ENCODE data around the gene MTAP.

MTAP gene

DNA sequence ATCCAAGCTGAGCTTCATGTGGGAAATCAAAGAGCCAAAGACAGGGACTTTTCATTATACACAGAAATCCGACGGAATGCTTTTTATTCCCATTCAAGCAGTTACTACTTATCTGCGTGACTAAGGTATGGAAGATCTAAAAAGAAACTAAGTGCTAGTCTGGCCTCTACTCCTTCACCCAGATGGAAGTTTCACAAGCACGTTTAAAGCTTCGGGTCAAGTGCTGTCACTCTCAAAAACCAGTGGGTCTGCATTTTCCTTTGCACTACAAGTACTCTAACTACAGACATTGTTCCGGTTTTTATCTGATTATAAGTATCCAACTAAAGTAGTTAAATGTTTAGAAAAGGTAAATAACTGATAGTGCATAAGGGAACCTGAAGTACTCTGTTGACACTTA lies 13.7 kb upstream of the MTAP start:
- in situ Hi-C loops (cut with MboI; ENCODE audit: low sequenced_read_pairs), result loop anchor here (25.0 kb wide), 1 partner anchor 326 kb away; no protein-coding TSS in a partner anchor

DNA sequence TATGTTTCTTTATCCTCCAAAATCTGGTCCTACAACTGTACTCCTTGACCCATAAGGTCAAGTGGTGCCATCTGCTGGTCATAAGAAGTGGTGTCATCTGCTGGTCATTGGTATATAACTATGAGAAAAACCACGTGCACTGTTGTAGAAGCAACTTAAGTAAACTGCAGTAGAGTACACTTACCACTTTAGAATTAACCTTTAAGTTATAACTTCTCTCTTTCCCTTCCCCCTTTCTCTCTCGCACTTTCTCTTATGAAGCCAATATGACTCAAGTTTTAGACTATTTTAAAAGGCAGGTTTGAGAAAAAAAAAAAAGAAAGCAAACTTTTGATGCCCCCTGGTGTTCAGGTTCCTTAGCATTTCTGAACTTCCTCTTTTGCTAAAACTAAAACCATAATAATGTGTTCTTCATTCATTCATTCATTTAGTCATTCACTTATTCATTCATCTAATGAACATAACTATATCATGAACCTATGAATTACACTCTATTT lies 12.8 kb upstream of the MTAP start:
- Histone ChIP-seq H3K4me1 (no peaks in the 10 kb centered on the region), H3K9me3 (no peaks in the 10 kb centered on the region), H3K27me3 (ENCODE audit: low read depth) (peaks cover 57% of the 10 kb centered on the region), H3K36me3 (replicated peaks) (no peaks in the 10 kb centered on the region), H3K4me3 (no peak overlapping the region)
- peak; percentile 62 to 92 for DNase-seq (ENCODE audit: low spot score in 2 of 2)
- in situ Hi-C loops (cut with MboI; ENCODE audit: low sequenced_read_pairs), result loop anchor here (10.0 to 25.0 kb wide), 2 partner anchors 327 to 455 kb away; partner anchors contain the start of gene KLHL9

More for the DNA sequence above, 13.7 kb upstream of the MTAP start:
- no peaks in the 10 kb centered on the region for H3K9me3 ChIP-seq
- H3K27me3 ChIP-seq (ENCODE audit: low read depth), result peaks cover 55% of the 10 kb centered on the region
- H3K4me3 ChIP-seq, result no peak overlapping the region
- no peaks in the 10 kb centered on the region for H3K36me3 ChIP-seq (replicated peaks)
- no peaks in the 10 kb centered on the region for H3K4me1 ChIP-seq
- DNase-seq (ENCODE audit: low spot score in 2 of 2), result no peak

DNA sequence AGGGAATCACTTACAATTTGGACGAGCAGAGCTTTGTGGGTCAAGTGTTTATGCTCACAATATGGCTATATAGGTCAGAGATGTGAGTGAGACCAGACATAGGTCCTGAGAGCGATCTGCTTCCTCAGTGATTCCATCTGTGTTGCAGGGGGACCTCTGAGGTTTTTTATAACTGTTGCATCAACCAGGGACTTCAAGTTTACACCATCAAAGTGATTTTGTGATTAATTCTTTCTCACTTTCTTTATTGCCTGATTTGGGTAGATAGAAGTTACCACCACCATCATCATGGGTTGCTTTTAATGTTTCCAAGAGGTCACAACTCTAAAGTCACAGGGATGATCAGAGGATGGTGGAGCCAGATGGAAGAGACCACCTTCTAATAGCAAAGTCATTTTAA lies 7.0 kb upstream of the MTAP start:
- in situ Hi-C loops (cut with MboI; ENCODE audit: low sequenced_read_pairs), result loop anchor here (5.0 to 25.0 kb wide), 3 partner anchors 83 to 461 kb away; partner anchors contain the start of gene KLHL9

DNA sequence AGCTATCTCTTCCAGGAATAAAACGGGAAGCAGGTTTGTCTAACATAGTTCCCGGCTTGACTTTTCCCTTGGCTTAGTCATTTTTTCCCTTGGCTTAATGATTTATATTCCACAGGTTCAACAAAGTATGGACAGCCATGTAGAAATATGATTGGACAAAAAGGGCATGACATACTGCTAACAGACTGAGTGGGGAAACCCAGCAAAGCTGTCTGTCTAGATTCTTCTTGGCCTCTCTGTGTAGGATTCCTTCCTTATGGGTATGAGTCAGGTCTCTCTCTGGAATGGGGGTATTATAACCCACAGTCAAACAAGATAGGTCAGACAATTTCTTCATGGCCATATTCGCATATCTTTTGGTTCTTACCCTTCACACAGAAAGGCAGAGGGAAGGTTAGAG lies 5.7 kb upstream of the MTAP start:
- Histone ChIP-seq H3K4me1 (no peaks in the 10 kb centered on the region), H3K4me3 (no peak overlapping the region), H3K36me3 (replicated peaks) (no peaks in the 10 kb centered on the region), H3K9me3 (no peaks in the 10 kb centered on the region), H3K27me3 (ENCODE audit: low read depth) (peaks cover 63% of the 10 kb centered on the region)
- no peak for DNase-seq (ENCODE audit: low spot score in 2 of 2)
- in situ Hi-C loops (cut with MboI; ENCODE audit: low sequenced_read_pairs), result loop anchor here (5.0 to 25.0 kb wide), 3 partner anchors 84 to 462 kb away; partner anchors contain the start of gene KLHL9

More for the DNA sequence above, 7.0 kb upstream of the MTAP start:
- DNase-seq (ENCODE audit: low spot score in 2 of 2), result no peak
- Histone ChIP-seq H3K4me3 (no peak overlapping the region), H3K9me3 (no peaks in the 10 kb centered on the region), H3K4me1 (no peaks in the 10 kb centered on the region), H3K27me3 (ENCODE audit: low read depth) (peaks cover 70% of the 10 kb centered on the region), H3K36me3 (replicated peaks) (no peaks in the 10 kb centered on the region)

DNA sequence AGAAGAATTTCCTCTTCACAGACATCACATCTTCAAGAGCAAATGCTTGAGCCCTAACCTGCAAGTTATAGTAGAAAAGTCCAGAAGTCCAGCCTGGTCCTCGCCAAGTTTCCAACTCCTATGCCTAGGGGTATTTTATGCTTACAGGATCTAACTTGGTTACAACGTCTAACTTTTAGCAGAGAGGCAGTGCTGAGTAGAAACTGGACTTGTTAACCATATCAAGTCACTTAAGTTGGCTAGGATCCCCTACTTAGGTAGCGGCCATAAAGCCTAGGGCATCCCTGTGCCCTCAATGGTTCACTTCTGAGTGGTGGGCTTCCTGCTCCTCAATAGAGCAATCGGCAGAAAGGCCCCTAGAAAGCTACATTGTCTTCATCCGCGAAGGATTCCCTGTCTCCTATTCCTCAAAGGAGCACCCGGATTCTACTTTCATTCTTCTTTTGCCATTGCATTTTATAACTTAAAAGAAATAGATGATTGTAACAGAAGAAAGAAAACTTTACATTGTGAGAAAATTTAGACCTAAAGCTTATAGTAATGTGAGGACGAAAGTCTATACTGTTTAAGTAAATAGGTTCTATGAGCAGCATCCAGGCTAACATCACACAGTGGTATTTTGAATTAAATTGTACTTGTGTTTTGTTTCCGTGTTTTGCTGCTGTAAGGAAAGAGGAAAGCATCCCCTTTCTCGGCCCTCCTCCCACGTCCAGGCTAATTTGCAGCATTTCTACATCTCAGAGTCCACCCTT lies 1.3 kb upstream of the MTAP start:
- no peaks in the 10 kb centered on the region for H3K9me3 ChIP-seq
- H3K4me1 ChIP-seq, result peaks cover 22% of the 10 kb centered on the region
- in situ Hi-C loops (cut with MboI; ENCODE audit: low sequenced_read_pairs), result no loop called here
- H3K27me3 ChIP-seq (ENCODE audit: low read depth), result peaks cover 27% of the 10 kb centered on the region
- peaks cover 18% of the 10 kb centered on the region for H3K36me3 ChIP-seq (replicated peaks)
- no peak overlapping the region for H3K4me3 ChIP-seq
- no peak for DNase-seq (ENCODE audit: low spot score in 2 of 2)

DNA sequence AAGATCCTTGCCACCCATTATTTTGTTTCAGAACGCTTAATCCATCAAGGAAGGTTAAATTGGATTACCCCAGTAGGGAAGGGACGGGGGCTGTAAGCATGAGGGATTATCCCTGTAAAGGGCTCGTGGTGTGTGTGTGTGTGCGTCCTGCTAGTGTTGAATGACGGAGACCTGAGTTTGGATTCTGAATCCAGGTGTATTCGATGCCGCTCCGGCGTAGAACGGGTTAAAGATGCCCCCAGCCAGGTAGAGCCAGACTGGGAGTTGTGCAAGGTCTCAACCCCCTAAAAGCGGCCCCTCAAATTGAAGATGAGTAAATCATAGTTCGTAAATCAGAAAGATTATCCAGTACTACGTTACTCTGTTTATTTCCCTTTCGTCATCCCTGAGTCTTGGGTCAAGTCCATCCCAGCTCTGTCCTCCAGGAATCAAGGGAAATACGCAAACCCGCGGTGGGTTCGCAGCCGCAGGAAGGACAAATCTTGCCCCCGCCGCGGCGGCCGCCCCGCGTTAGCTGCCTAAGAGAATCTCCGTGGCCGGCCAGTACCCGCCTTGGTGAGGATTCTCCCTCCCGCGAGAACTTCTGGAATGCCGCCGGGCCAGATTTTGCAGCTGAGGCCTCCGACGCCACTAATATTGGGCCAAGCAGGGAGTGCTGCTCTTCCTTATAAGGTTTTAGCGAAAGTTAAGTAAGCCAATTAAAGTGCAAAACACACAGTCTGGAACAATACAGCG lies 586 bp upstream of the MTAP start:
- peak in 1 of 2 experiments; percentile 65 for DNase-seq (ENCODE audit: low spot score in 2 of 2)
- in situ Hi-C loops (cut with MboI; ENCODE audit: low sequenced_read_pairs), result no loop called here

DNA sequence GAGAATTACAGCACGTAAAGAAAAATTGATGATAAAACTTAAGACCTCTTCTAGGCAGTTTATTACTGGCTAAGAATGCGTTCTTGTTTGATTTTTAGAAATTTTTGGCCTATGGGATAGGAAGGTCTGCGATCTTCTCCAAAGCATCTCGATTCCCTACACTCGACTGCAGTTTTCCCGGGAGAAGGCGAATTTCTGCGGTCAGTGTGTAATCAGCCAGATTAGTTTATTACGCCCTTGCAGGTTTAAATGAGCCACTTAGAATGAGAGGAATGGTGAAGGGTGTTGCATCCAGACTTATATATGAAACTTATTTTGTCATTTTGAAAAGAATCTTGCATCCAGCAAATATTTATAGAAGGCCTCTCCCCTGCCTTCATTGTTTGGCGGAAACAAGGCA lies 1.2 kb downstream of the MTAP start:
- Histone ChIP-seq H3K4me1 (peaks cover 22% of the 10 kb centered on the region), H3K36me3 (replicated peaks) (peaks cover 29% of the 10 kb centered on the region), H3K27me3 (ENCODE audit: low read depth) (peaks cover 4% of the 10 kb centered on the region; the same call in 1 of the 2 replicates), H3K4me3 (peak overlapping the region; percentile 69), H3K9me3 (no peaks in the 10 kb centered on the region)
- in situ Hi-C loops (cut with MboI; ENCODE audit: low sequenced_read_pairs), result no loop called here
- DNase-seq (ENCODE audit: low spot score in 2 of 2), result no peak

More for the DNA sequence above, 586 bp upstream of the MTAP start:
- H3K4me3 ChIP-seq, result peak overlapping the region; percentile 69
- no peaks in the 10 kb centered on the region for H3K9me3 ChIP-seq
- H3K27me3 ChIP-seq (ENCODE audit: low read depth), result peaks cover 19% of the 10 kb centered on the region
- H3K4me1 ChIP-seq, result peaks cover 22% of the 10 kb centered on the region
- peaks cover 21% of the 10 kb centered on the region for H3K36me3 ChIP-seq (replicated peaks)

DNA sequence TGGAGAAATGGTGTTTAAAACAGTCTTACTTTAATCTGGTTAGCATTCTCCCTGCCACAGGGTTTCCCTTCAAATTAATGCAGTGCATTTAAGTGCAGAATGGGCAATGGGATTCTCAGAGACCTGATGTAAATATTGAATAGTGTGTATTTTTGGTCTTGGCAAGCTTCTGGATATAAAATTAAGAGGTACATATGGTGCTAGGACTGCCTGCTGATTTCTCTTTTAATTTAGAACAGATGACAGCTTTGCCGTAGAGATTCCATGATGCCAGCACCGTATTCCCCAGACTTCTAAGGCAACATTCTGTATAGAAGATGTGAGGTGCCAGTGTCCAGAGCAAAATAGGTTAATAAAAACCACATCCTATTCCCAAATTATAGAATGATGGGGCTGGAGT lies 1.9 kb downstream of the MTAP start:
- Histone ChIP-seq H3K4me1 (peaks cover 22% of the 10 kb centered on the region), H3K4me3 (peak overlapping the region; percentile 69), H3K27me3 (ENCODE audit: low read depth) (peaks cover 4% of the 10 kb centered on the region; the same call in 1 of the 2 replicates), H3K9me3 (no peaks in the 10 kb centered on the region), H3K36me3 (replicated peaks) (peaks cover 35% of the 10 kb centered on the region)
- in situ Hi-C loops (cut with MboI; ENCODE audit: low sequenced_read_pairs), result no loop called here
- no peak for DNase-seq (ENCODE audit: low spot score in 2 of 2)

DNA sequence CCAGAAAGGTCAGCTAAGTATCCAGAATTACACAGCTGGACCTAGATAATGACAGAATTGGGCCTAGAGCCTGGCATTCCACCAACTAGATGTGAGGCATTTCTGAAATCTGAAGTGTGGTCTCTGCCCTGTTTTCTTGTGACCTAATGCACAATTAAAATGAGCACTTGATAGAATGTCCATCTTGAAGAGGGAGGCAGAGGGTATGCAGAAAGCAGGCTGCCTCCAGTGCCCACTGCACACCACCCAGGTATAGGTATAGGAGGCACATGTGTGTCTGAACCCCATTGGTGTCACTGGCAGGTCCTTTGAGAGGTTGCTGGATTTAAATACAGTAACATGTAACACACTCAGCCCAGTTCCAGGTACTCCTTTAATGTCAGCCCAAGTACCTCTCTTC lies 2.4 kb downstream of the MTAP start:
- peaks cover 3% of the 10 kb centered on the region; the same call in 1 of the 2 replicates for H3K27me3 ChIP-seq (ENCODE audit: low read depth)
- H3K9me3 ChIP-seq, result no peaks in the 10 kb centered on the region
- DNase-seq (ENCODE audit: low spot score in 2 of 2), result no peak
- 0 out of 2 replicates have a peak overlapping the region, but pooled peaks have one; percentile 3 for H3K4me3 ChIP-seq
- H3K36me3 ChIP-seq (replicated peaks), result peaks cover 38% of the 10 kb centered on the region
- peaks cover 22% of the 10 kb centered on the region for H3K4me1 ChIP-seq
- in situ Hi-C loops (cut with MboI; ENCODE audit: low sequenced_read_pairs), result no loop called here

DNA sequence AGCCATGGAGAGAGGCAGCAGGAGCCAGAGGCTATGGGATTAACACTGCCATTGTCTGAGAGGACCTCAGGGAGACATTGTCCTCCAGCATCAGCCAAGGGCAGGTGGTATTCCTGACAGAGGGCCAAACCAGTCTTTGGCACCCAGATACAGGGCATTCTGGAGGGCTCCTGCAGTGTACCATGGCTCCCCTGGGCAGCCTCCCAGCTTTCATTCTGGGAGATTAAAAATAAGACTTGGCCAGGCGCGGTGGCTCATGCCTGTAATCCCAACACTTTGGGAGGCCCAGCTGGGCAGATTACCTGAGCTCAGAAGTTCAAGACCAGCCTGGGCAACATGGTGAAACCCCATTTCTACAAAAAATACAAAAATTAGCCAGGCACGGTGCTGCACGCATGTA lies 4.2 kb downstream of the MTAP start:
- Histone ChIP-seq H3K27me3 (ENCODE audit: low read depth) (no peaks in the 10 kb centered on the region), H3K9me3 (no peaks in the 10 kb centered on the region), H3K36me3 (replicated peaks) (peaks cover 45% of the 10 kb centered on the region), H3K4me1 (peaks cover 22% of the 10 kb centered on the region), H3K4me3 (no peak overlapping the region)
- in situ Hi-C loops (cut with MboI; ENCODE audit: low sequenced_read_pairs), result no loop called here
- no peak for DNase-seq (ENCODE audit: low spot score in 2 of 2)

DNA sequence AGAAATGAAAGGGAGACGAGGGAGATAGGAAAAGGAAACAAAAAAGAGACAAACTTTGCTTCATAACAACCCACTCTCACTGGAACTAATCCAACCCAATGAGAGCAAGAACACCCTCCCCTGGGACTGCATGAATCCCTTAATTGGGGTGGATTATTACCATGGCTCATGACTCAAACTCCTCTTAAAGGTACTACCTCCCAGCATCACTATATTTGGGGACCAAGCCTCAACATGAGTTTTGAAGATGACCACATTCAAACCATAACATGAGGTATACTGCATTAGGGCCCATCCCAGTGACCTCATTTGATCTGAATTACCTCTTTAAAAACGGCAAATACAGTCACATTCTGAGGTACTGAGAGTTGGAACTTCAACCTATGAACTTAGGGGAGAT lies 8.0 kb downstream of the MTAP start:
- Histone ChIP-seq H3K4me1 (peaks cover 5% of the 10 kb centered on the region), H3K27me3 (ENCODE audit: low read depth) (no peaks in the 10 kb centered on the region), H3K9me3 (no peaks in the 10 kb centered on the region), H3K36me3 (replicated peaks) (peaks cover 40% of the 10 kb centered on the region), H3K4me3 (no peak overlapping the region)
- DNase-seq (ENCODE audit: low spot score in 2 of 2), result no peak
- in situ Hi-C loops (cut with MboI; ENCODE audit: low sequenced_read_pairs), result loop anchor here (10.0 kb wide), 3 partner anchors 184 to 644 kb away; partner anchors contain the start of genes CDKN2A and CDKN2B-AS1

DNA sequence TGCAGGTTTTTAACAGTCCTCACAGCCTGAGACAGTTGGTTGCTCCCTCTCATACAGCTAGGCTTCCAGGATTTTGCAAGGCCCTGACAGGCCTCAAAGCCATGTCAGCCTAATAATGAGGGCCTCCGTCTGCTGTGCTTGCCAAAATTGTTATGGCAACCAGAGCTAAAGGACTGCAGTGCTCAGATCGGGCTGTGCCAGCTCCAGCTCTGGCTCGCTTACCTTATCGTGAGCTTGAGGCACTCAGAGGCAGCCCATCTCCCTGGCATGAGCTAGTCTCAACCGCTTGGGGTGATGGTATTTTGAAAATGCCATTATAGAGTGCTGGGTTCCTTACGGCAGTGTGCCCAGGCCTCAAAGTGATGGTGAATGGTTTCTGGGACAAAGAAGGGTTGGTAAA lies 8.4 kb downstream of the MTAP start:
- Histone ChIP-seq H3K9me3 (no peaks in the 10 kb centered on the region), H3K27me3 (ENCODE audit: low read depth) (no peaks in the 10 kb centered on the region), H3K4me1 (peaks cover under 1% of the 10 kb centered on the region; the same call in 1 of the 2 replicates), H3K4me3 (no peak overlapping the region), H3K36me3 (replicated peaks) (peaks cover 41% of the 10 kb centered on the region)
- no peak for DNase-seq (ENCODE audit: low spot score in 2 of 2)
- in situ Hi-C loops (cut with MboI; ENCODE audit: low sequenced_read_pairs), result loop anchor here (10.0 kb wide), 3 partner anchors 184 to 644 kb away; partner anchors contain the start of genes CDKN2A and CDKN2B-AS1

DNA sequence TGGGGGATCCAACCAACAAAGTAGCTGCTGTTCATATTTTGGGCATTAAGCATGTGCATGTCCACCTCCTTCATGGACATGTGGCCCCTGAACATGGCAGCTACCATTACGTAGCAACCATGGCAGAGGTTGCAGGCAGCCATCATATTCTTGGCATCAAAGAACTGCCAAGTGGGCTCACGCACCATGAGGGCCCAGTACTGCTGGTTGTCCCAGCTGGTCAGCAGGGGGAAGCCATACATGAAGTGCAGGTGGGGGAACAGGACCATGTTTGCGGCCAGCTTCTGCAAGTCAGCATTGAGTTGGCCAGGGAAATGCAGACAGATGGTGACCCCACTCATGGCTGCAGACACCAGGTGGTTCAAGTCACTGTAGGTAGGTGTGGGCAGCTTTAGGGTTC lies 9.5 kb downstream of the MTAP start:
- in situ Hi-C loops (cut with MboI; ENCODE audit: low sequenced_read_pairs), result loop anchor here (10.0 kb wide), 3 partner anchors 183 to 643 kb away; partner anchors contain the start of genes CDKN2A and CDKN2B-AS1
- Histone ChIP-seq H3K36me3 (replicated peaks) (peaks cover 47% of the 10 kb centered on the region), H3K4me3 (no peak overlapping the region)

More for the DNA sequence above, 9.5 kb downstream of the MTAP start:
- H3K4me1 ChIP-seq, result no peaks in the 10 kb centered on the region
- DNase-seq (ENCODE audit: low spot score in 2 of 2), result no peak
- H3K27me3 ChIP-seq (ENCODE audit: low read depth), result no peaks in the 10 kb centered on the region
- no peaks in the 10 kb centered on the region for H3K9me3 ChIP-seq
